Neuronal stem cell (in vitro differentiated cells): ENCODE data around the gene EVI5.

Experiments used
- DNase-seq: peaks from one replicate; pipeline ENCODE4 v3.0.0-alpha.2; 2013; ENCODE audit warnings: low spot score
- H2AFZ ChIP-seq: one replicate; pipeline ENCODE4 v1.6.1; 2013; ENCODE audit warnings: mild to moderate bottlenecking, low read length, inconsistent platforms
- H2AK5ac ChIP-seq: 2 replicates; pipeline ENCODE4 v1.6.1; 2013; ENCODE audit warnings: low read depth, mild to moderate bottlenecking, inconsistent platforms, low read length, moderate library complexity, mixed read lengths
- H2BK120ac ChIP-seq: 2 replicates; pipeline ENCODE4 v1.6.1; 2013; ENCODE audit warnings: low read depth, mild to moderate bottlenecking, inconsistent platforms, low read length, moderate library complexity, mixed read lengths
- H2BK12ac ChIP-seq: one replicate; pipeline ENCODE4 v1.6.1; 2013; ENCODE audit warnings: low read length, inconsistent platforms
- H2BK15ac ChIP-seq: 2 replicates; pipeline ENCODE4 v1.6.1; 2013; ENCODE audit warnings: mild to moderate bottlenecking, low read length, inconsistent platforms, mixed read lengths
- H2BK5ac ChIP-seq: one replicate; pipeline ENCODE4 v1.6.1; 2013; ENCODE audit warnings: inconsistent platforms, mild to moderate bottlenecking, low read length, moderate library complexity
- H3K14ac ChIP-seq: one replicate; pipeline ENCODE4 v1.6.1; 2013; ENCODE audit warnings: low read length, inconsistent platforms
- H3K18ac ChIP-seq: 2 replicates; pipeline ENCODE4 v1.6.1; 2013; ENCODE audit warnings: low read length, inconsistent platforms
- H3K23ac ChIP-seq: 2 replicates; pipeline ENCODE4 v1.6.1; 2013; ENCODE audit warnings: low read depth, mild to moderate bottlenecking, mixed read lengths, low read length, inconsistent platforms; ENCODE audit not compliant: poor library complexity
- H3K27ac ChIP-seq: replicated peaks from 3 replicates; pipeline ENCODE4 v1.5.1; 2013; ENCODE audit warnings: low read length, inconsistent platforms
- H3K27me3 ChIP-seq, 3 experiments: 2 replicates each; pipeline ENCODE4 v1.6.1; 2013; ENCODE audit warnings: low read length in 3 of 3, mild to moderate bottlenecking in 2 of 3, inconsistent platforms in 1 of 3, low read depth in 1 of 3, mixed read lengths in 1 of 3, moderate library complexity in 1 of 3; ENCODE audit not compliant: control insufficient read depth in 3 of 3, insufficient read depth in 3 of 3
- H3K36me3 ChIP-seq, 2 donors: replicated peaks in 1 of 2; 2 replicates each; pipeline ENCODE4 v1.6.1; 2013; ENCODE audit warnings: low read length in 2 of 2; ENCODE audit not compliant: control insufficient read depth in 2 of 2, insufficient read depth in 2 of 2
- H3K4ac ChIP-seq: 2 replicates; pipeline ENCODE4 v1.6.1; 2013; ENCODE audit warnings: inconsistent platforms, mild to moderate bottlenecking, low read length, moderate library complexity
- H3K4me1 ChIP-seq, 2 donors: 1 replicate in 1 of 2; 2 replicates in 1 of 2; pipeline ENCODE4 v1.6.1; 2013; ENCODE audit warnings: low read length in 2 of 2, low read depth in 1 of 2; ENCODE audit not compliant: control insufficient read depth in 2 of 2, insufficient read depth in 1 of 2
- H3K4me2 ChIP-seq: one replicate; pipeline ENCODE4 v1.6.1; 2013; ENCODE audit warnings: mild to moderate bottlenecking, low read length, inconsistent platforms; ENCODE audit not compliant: insufficient read depth, poor library complexity, severe bottlenecking
- H3K4me3 ChIP-seq, 2 donors: 2 replicates each; pipeline ENCODE4 v1.5.1; 2013; ENCODE audit warnings: low read length in 2 of 2, mild to moderate bottlenecking in 2 of 2, inconsistent platforms in 1 of 2, moderate library complexity in 1 of 2
- H3K79me1 ChIP-seq: one replicate; pipeline ENCODE4 v1.6.1; 2013; ENCODE audit warnings: low read depth, mild to moderate bottlenecking, inconsistent platforms, low read length, moderate library complexity
- H3K9ac ChIP-seq: one replicate; pipeline ENCODE4 v1.6.1; 2013; ENCODE audit warnings: mild to moderate bottlenecking, low read depth, low read length, inconsistent platforms; ENCODE audit not compliant: poor library complexity
- H3K9me3 ChIP-seq, 2 donors: replicated peaks in 1 of 2; 2 replicates each; pipeline versions ENCODE3 to v1.6.1; 2013; ENCODE audit warnings: low read length in 2 of 2, mild to moderate bottlenecking in 2 of 2, inconsistent platforms in 1 of 2, low read depth in 1 of 2, mixed read lengths in 1 of 2, moderate library complexity in 1 of 2; ENCODE audit not compliant: control insufficient read depth in 2 of 2, insufficient read depth in 1 of 2
- H4K8ac ChIP-seq: one replicate; pipeline ENCODE4 v1.6.1; 2013; ENCODE audit warnings: low read depth, mild to moderate bottlenecking, inconsistent platforms, low read length, moderate library complexity
- H4K91ac ChIP-seq: one replicate; pipeline ENCODE4 v1.6.1; 2013; ENCODE audit warnings: low read length, low read depth, mild to moderate bottlenecking, inconsistent platforms; ENCODE audit not compliant: poor library complexity
- WGBS, 2 donors: extraction: QIAGEN DNeasy Blood & Tissue Kit; methylation state at CpG; one replicate each; pipeline ENCODE4 v1.1.7; 2013; ENCODE audit warnings: missing lambda C conversion rate in 2 of 2, mixed read lengths in 1 of 2; ENCODE audit not compliant: insufficient read length in 2 of 2, insufficient replicate concordance in 1 of 2; ENCODE audit errors: extremely low coverage in 2 of 2; 5-methylcytosine and 5-hydroxymethylcytosine counted together

The EVI5 gene

DNA sequence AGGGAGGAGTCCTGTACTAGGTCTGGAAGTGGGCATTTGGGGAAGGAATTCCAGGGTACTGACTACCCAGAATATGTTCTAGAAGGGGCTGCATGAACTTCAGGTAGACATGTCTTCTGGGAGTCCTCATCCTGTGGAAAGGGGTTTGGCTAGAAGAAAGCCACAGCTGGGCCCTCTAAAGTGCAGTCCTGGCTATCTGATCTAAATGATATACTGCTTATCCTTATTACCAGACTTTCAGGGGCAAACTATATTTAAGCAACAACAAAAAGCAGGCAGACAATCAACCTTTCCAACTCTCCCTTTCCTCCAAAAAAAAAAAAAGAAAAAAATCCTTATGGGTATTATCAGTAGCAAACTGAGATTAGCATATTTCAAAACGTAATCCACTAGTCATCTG is 268.3 kb downstream of the EVI5 start:
- no peak overlapping the region for H2AFZ ChIP-seq
- no peak overlapping the region for H3K4ac ChIP-seq
- H2BK5ac ChIP-seq = no peak overlapping the region
- no peak overlapping the region for H3K18ac ChIP-seq
- no peak overlapping the region for H3K9ac ChIP-seq
- H3K4me2 ChIP-seq = no peak overlapping the region
- H3K79me1 ChIP-seq = no peaks in the 10 kb centered on the region
- no CpG with 5 or more reads among the region's 1 CpG for WGBS, 2 donors
- H3K9me3 ChIP-seq = no peaks in the 10 kb centered on the region
- H3K14ac ChIP-seq = no peak overlapping the region
- DNase-seq = no peak
- H3K36me3 ChIP-seq = no peaks in the 10 kb centered on the region
- no peak overlapping the region for H3K23ac ChIP-seq
- H2BK15ac ChIP-seq = no peak overlapping the region
- no peak overlapping the region for H4K91ac ChIP-seq
- no peak overlapping the region for H2BK120ac ChIP-seq
- no peak overlapping the region for H3K27ac ChIP-seq
- no peak overlapping the region for H3K4me3 ChIP-seq
- H3K27me3 ChIP-seq = no peaks in the 10 kb centered on the region
- no peak overlapping the region for H2AK5ac ChIP-seq
- no peak overlapping the region for H4K8ac ChIP-seq
- H2BK12ac ChIP-seq = no peak overlapping the region
- H3K4me1 ChIP-seq = no peaks in the 10 kb centered on the region

- Histone ChIP-seq H3K9me3 (no peaks in the 10 kb centered on the region), H2BK5ac (no peak overlapping the region), H3K4ac (no peak overlapping the region), H3K9ac (no peak overlapping the region), H3K4me2 (no peak overlapping the region), H2BK120ac (no peak overlapping the region), H4K8ac (no peak overlapping the region), H3K14ac (no peak overlapping the region), H3K79me1 (no peaks in the 10 kb centered on the region), H3K36me3 (no peaks in the 10 kb centered on the region), H3K4me1 (no peaks in the 10 kb centered on the region), H3K18ac (no peak overlapping the region), H2BK12ac (no peak overlapping the region), H3K27me3 (no peaks in the 10 kb centered on the region), H2AFZ (no peak overlapping the region), H2AK5ac (no peak overlapping the region), H2BK15ac (no peak overlapping the region), H4K91ac (no peak overlapping the region), H3K23ac (no peak overlapping the region), H3K4me3 (no peak overlapping the region), H3K27ac (no peak overlapping the region)
- WGBS, 2 donors = no CpG with 5 or more reads among the region's 3 CpGs
- no peak for DNase-seq
These were observed 269.1 kb downstream of the EVI5 start for GRCh38 chr1:92515796-92516201.

- H3K4me2 ChIP-seq = no peak overlapping the region
- no CpG with 5 or more reads among the region's 4 CpGs for WGBS, 2 donors
- H3K27me3 ChIP-seq = no peaks in the 10 kb centered on the region
- H3K27ac ChIP-seq = no peak overlapping the region
- no peak overlapping the region for H3K18ac ChIP-seq
- H3K4ac ChIP-seq = no peak overlapping the region
- no peak overlapping the region for H3K4me3 ChIP-seq
- H2AFZ ChIP-seq = no peak overlapping the region
- no peak overlapping the region for H3K9ac ChIP-seq
- H3K79me1 ChIP-seq = no peaks in the 10 kb centered on the region
- no peak overlapping the region for H2BK120ac ChIP-seq
- no peak overlapping the region for H3K14ac ChIP-seq
- H2BK15ac ChIP-seq = no peak overlapping the region
- no peak overlapping the region for H4K8ac ChIP-seq
- no peak overlapping the region for H4K91ac ChIP-seq
- no peak for DNase-seq
- no peaks in the 10 kb centered on the region for H3K4me1 ChIP-seq
- no peak overlapping the region for H2BK12ac ChIP-seq
- no peaks in the 10 kb centered on the region for H3K9me3 ChIP-seq
- no peak overlapping the region for H2AK5ac ChIP-seq
- no peaks in the 10 kb centered on the region for H3K36me3 ChIP-seq
- H3K23ac ChIP-seq = no peak overlapping the region
- no peak overlapping the region for H2BK5ac ChIP-seq
These were observed 273.4 kb downstream of the EVI5 start for GRCh38 chr1:92511541-92511940.

- no CpG with 5 or more reads among the region's 1 CpG for WGBS, 2 donors
- H4K91ac ChIP-seq = no peak overlapping the region
- no peak overlapping the region for H4K8ac ChIP-seq
- no peak overlapping the region for H3K14ac ChIP-seq
- H3K9ac ChIP-seq = no peak overlapping the region
- no peak overlapping the region for H2AFZ ChIP-seq
- H3K27me3 ChIP-seq = no peaks in the 10 kb centered on the region
- H3K36me3 ChIP-seq = no peaks in the 10 kb centered on the region
- no peak overlapping the region for H2BK5ac ChIP-seq
- H3K4ac ChIP-seq = no peak overlapping the region
- H2BK120ac ChIP-seq = no peak overlapping the region
- no peaks in the 10 kb centered on the region for H3K79me1 ChIP-seq
- H2AK5ac ChIP-seq = no peak overlapping the region
- H3K18ac ChIP-seq = no peak overlapping the region
- no peak overlapping the region for H2BK12ac ChIP-seq
- no peak overlapping the region for H3K4me3 ChIP-seq
- H3K4me1 ChIP-seq = no peaks in the 10 kb centered on the region
- no peak overlapping the region for H3K4me2 ChIP-seq
- H3K23ac ChIP-seq = no peak overlapping the region
- H3K27ac ChIP-seq = no peak overlapping the region
- no peaks in the 10 kb centered on the region for H3K9me3 ChIP-seq
- no peak overlapping the region for H2BK15ac ChIP-seq
- no peak for DNase-seq
These were observed 275.3 kb downstream of the EVI5 start for GRCh38 chr1:92509619-92510018.
